HG03354 (cell line): ENCODE measurements around the gene EBF4.

ENCODE experiments used
- ATAC-seq: cut with Tn5 transposase; IDR thresholded peaks from one replicate; pipeline ENCODE4 v1.9.1; 2021; ENCODE audit warnings: mild to moderate bottlenecking; ENCODE audit not compliant: unreplicated experiment, poor library complexity, severe bottlenecking

Gene EBF4

GRCh38 chr20:2692036-2692885 lies at the start of gene EBF4:
EBF4 (plus strand) TSS chr20:2692780; CDS start chr20:2693646, 866 bp downstream.
- ATAC-seq = no peak

GRCh38 chr20:2643708-2644107 lies 48.9 kb upstream of the EBF4 start:
- ATAC-seq = no peak

GRCh38 chr20:2651772-2652723 lies 40.5 kb upstream of the EBF4 start, which contains the start of gene NOP56:
NOP56 (plus strand) TSS chr20:2652632; CDS start chr20:2652661, 29 bp downstream.
- peak; percentile 89 for ATAC-seq

GRCh38 chr20:2652724-2653555 lies 39.6 kb upstream of the EBF4 start:
- ATAC-seq = peak; percentile 44

GRCh38 chr20:2653556-2654383 lies 38.8 kb upstream of the EBF4 start:
- ATAC-seq = no peak

- no peak for ATAC-seq
Measured at GRCh38 chr20:2654384-2654822, 38.2 kb upstream of the EBF4 start.

GRCh38 chr20:2654831-2655230 lies 37.7 kb upstream of the EBF4 start:
- ATAC-seq = no peak

GRCh38 chr20:2655331-2656116 lies 37.1 kb upstream of the EBF4 start:
- ATAC-seq = no peak

GRCh38 chr20:2656471-2657117 lies 36.0 kb upstream of the EBF4 start:
- no peak for ATAC-seq

- no peak for ATAC-seq
Measured at GRCh38 chr20:2657241-2657640, 35.3 kb upstream of the EBF4 start.

GRCh38 chr20:2657674-2658073 lies 34.9 kb upstream of the EBF4 start:
- ATAC-seq = no peak

- ATAC-seq = no peak
Measured at GRCh38 chr20:2658414-2659354, 33.9 kb upstream of the EBF4 start.

- ATAC-seq = no peak
Measured at GRCh38 chr20:2659547-2659946, 33.0 kb upstream of the EBF4 start.

GRCh38 chr20:2663364-2663886 lies 29.2 kb upstream of the EBF4 start:
- no peak for ATAC-seq

- peak; percentile 94 for ATAC-seq
Measured at GRCh38 chr20:2663887-2664719, 28.5 kb upstream of the EBF4 start, which contains the start of gene IDH3B. IDH3B (minus strand) TSS chr20:2664216; CDS start chr20:2664188, 28 bp downstream.
